ENCODE results near the gene STIMATE.

DNA sequence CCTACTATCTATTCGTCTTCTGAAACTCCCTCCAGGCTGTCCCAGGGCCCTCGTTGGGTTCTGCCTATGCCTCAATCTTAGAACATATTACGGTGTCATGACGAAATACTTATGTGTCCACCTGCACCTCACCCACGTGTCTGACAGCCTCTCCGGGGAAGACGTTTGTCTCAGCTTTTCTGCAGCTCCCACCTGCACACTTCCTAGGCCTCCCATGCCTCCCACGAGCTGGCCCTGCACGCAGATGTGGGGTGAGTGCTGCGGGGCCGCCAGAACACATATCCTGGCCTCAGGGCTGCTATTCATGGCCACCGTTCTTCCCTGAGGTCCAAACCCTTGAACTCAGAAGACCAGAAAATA lies 55.4 kb downstream of the STIMATE start:
- TF ChIP-seq, protein P1, sequence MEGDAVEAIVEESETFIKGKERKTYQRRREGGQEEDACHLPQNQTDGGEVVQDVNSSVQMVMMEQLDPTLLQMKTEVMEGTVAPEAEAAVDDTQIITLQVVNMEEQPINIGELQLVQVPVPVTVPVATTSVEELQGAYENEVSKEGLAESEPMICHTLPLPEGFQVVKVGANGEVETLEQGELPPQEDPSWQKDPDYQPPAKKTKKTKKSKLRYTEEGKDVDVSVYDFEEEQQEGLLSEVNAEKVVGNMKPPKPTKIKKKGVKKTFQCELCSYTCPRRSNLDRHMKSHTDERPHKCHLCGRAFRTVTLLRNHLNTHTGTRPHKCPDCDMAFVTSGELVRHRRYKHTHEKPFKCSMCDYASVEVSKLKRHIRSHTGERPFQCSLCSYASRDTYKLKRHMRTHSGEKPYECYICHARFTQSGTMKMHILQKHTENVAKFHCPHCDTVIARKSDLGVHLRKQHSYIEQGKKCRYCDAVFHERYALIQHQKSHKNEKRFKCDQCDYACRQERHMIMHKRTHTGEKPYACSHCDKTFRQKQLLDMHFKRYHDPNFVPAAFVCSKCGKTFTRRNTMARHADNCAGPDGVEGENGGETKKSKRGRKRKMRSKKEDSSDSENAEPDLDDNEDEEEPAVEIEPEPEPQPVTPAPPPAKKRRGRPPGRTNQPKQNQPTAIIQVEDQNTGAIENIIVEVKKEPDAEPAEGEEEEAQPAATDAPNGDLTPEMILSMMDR (IDR thresholded peaks at IDR 0.05) = no peak
- no peak for TF ChIP-seq POLR2A (IDR thresholded peaks at IDR 0.05)
